Liver (tissue), 3 donors: ENCODE results near the gene PLCB4.

Source experiments
- ATF3 ChIP-seq: IDR thresholded peaks from 2 replicates; pipeline ENCODE4 v1.6.1; 2016; ENCODE audit warnings: antibody characterized with exemption
- GABPA ChIP-seq, 2 donors: IDR thresholded peaks in 1 of 2; conservative IDR thresholded peaks in 1 of 2; 2 replicates each; pipeline ENCODE4 v1.6.1; 2016; ENCODE audit warnings: antibody characterized with exemption in 2 of 2, mild to moderate bottlenecking in 1 of 2, moderate library complexity in 1 of 2
- HNF4A ChIP-seq, 2 donors: conservative IDR thresholded peaks; 2 replicates each; pipeline ENCODE4 v1.6.1; 2016; ENCODE audit warnings: antibody characterized with exemption in 2 of 2, mild to moderate bottlenecking in 2 of 2
- HNF4G ChIP-seq: IDR thresholded peaks from 2 replicates; pipeline ENCODE4 v1.6.1; 2016; ENCODE audit warnings: antibody characterized with exemption
- JUND ChIP-seq, 2 donors: IDR thresholded peaks; 2 replicates each; pipeline ENCODE4 v1.6.1; 2016; ENCODE audit warnings: antibody characterized with exemption in 2 of 2
- RAD21 ChIP-seq, 2 donors: IDR thresholded peaks; 2 replicates each; pipeline ENCODE4 v1.6.1; 2016; ENCODE audit warnings: antibody characterized with exemption in 2 of 2, mild to moderate bottlenecking in 2 of 2
- RXRA ChIP-seq, 2 donors: IDR thresholded peaks; 2 replicates each; pipeline ENCODE4 v1.6.1; 2017 to 2018; ENCODE audit warnings: antibody characterized with exemption in 2 of 2, mild to moderate bottlenecking in 1 of 2
- TAF1 ChIP-seq: conservative IDR thresholded peaks from 2 replicates; pipeline ENCODE4 v1.6.1; 2016; ENCODE audit warnings: antibody characterized with exemption, mild to moderate bottlenecking
- YY1 ChIP-seq: IDR thresholded peaks from 2 replicates; pipeline ENCODE4 v1.6.1; 2016; ENCODE audit warnings: antibody characterized with exemption, mild to moderate bottlenecking
- TF ChIP-seq, protein P1 (sequence below): fragments of 150-350 bp; IDR thresholded peaks from 2 replicates; pipeline ENCODE4 v1.5.1; 2017; ENCODE audit warnings: improper control_type of control experiment, low read depth, low read length; ENCODE audit not compliant: missing input control
- TF ChIP-seq, protein P2 (sequence below): IDR thresholded peaks from 2 replicates; pipeline ENCODE4 v1.6.1; 2016; ENCODE audit warnings: antibody characterized with exemption, mild to moderate bottlenecking
- donor health status: healthy.
- donor health status: healthy.

- TF ChIP-seq, protein P1, sequence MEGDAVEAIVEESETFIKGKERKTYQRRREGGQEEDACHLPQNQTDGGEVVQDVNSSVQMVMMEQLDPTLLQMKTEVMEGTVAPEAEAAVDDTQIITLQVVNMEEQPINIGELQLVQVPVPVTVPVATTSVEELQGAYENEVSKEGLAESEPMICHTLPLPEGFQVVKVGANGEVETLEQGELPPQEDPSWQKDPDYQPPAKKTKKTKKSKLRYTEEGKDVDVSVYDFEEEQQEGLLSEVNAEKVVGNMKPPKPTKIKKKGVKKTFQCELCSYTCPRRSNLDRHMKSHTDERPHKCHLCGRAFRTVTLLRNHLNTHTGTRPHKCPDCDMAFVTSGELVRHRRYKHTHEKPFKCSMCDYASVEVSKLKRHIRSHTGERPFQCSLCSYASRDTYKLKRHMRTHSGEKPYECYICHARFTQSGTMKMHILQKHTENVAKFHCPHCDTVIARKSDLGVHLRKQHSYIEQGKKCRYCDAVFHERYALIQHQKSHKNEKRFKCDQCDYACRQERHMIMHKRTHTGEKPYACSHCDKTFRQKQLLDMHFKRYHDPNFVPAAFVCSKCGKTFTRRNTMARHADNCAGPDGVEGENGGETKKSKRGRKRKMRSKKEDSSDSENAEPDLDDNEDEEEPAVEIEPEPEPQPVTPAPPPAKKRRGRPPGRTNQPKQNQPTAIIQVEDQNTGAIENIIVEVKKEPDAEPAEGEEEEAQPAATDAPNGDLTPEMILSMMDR: no peak
- TF ChIP-seq, protein P2, sequence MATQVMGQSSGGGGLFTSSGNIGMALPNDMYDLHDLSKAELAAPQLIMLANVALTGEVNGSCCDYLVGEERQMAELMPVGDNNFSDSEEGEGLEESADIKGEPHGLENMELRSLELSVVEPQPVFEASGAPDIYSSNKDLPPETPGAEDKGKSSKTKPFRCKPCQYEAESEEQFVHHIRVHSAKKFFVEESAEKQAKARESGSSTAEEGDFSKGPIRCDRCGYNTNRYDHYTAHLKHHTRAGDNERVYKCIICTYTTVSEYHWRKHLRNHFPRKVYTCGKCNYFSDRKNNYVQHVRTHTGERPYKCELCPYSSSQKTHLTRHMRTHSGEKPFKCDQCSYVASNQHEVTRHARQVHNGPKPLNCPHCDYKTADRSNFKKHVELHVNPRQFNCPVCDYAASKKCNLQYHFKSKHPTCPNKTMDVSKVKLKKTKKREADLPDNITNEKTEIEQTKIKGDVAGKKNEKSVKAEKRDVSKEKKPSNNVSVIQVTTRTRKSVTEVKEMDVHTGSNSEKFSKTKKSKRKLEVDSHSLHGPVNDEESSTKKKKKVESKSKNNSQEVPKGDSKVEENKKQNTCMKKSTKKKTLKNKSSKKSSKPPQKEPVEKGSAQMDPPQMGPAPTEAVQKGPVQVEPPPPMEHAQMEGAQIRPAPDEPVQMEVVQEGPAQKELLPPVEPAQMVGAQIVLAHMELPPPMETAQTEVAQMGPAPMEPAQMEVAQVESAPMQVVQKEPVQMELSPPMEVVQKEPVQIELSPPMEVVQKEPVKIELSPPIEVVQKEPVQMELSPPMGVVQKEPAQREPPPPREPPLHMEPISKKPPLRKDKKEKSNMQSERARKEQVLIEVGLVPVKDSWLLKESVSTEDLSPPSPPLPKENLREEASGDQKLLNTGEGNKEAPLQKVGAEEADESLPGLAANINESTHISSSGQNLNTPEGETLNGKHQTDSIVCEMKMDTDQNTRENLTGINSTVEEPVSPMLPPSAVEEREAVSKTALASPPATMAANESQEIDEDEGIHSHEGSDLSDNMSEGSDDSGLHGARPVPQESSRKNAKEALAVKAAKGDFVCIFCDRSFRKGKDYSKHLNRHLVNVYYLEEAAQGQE: no peak
- TF ChIP-seq YY1: no peak
- no peak for TF ChIP-seq JUND (IDR thresholded peaks at IDR 0.05)
- no peak for TF ChIP-seq GABPA (IDR thresholded peaks at IDR 0.05 in 1 of 2, conservative IDR thresholded peaks at IDR 0.05 in 1 of 2)
- no peak for TF ChIP-seq TAF1
- TF ChIP-seq HNF4G: no peak
- TF ChIP-seq RAD21 (IDR thresholded peaks at IDR 0.05): no peak
- TF ChIP-seq ATF3: no peak
- no peak for TF ChIP-seq RXRA (IDR thresholded peaks at IDR 0.05)
- no peak for TF ChIP-seq HNF4A (conservative IDR thresholded peaks at IDR 0.05)
Observed at GRCh38 chr20:9088556-9088955, 19.7 kb downstream of the PLCB4 start.
